Measurements from ENCODE around the gene CHD3.

Gene CHD3

GRCh38 chr17:7880076-7880868 is 8.3 kb upstream of the CHD3 start:
- TF ChIP-seq, protein P1, sequence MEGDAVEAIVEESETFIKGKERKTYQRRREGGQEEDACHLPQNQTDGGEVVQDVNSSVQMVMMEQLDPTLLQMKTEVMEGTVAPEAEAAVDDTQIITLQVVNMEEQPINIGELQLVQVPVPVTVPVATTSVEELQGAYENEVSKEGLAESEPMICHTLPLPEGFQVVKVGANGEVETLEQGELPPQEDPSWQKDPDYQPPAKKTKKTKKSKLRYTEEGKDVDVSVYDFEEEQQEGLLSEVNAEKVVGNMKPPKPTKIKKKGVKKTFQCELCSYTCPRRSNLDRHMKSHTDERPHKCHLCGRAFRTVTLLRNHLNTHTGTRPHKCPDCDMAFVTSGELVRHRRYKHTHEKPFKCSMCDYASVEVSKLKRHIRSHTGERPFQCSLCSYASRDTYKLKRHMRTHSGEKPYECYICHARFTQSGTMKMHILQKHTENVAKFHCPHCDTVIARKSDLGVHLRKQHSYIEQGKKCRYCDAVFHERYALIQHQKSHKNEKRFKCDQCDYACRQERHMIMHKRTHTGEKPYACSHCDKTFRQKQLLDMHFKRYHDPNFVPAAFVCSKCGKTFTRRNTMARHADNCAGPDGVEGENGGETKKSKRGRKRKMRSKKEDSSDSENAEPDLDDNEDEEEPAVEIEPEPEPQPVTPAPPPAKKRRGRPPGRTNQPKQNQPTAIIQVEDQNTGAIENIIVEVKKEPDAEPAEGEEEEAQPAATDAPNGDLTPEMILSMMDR (IDR thresholded peaks at IDR 0.05; ENCODE audit: extremely low read depth, missing control alignments) = no peak
- DNase-seq (ENCODE audit: low spot score) = no peak

DNA sequence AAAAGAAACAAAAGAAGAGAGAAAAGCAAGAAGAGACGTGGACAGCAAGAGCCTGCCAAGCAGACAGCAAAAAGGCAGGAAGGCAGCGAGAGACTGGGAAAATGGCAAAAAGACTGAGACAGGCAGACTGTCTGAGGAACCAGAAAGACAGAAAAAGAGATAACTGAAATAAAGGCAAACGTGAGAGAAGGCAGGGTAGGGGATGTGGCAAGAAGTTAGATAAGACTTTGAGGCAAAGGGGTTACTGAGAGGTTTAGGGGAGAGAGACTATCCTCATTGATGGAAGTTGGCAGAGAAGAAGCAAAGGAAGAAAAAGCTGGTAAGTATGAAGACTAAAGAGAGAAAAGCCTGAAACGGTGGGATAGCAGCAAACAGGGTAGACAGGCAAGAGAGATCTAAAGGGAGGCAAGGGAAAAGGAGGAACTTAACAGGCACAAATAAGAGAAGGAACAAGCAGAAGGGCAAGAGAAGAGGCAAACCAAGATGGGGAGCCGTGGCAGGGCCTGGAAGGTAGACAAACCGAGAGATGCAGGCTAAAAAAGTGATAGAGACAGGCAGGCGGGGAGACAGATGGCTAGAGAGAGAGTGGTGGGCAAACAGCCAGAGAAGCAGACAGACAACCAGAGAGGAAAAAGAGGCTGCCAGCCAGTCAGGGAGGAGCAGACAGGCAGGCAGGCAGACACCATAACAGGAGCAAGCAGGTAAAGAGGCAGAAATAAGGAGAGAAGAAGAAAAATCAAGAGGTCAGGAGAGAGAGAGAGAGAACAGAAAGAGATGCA is 7.1 kb upstream of the CHD3 start:
- TF ChIP-seq, protein P1 (IDR thresholded peaks at IDR 0.05; ENCODE audit: extremely low read depth, missing control alignments) = no peak
- no peak for DNase-seq (ENCODE audit: low spot score)

GRCh38 chr17:7882068-7882467 is 6.5 kb upstream of the CHD3 start:
- TF ChIP-seq, protein P1 (IDR thresholded peaks at IDR 0.05; ENCODE audit: extremely low read depth, missing control alignments) = no peak
- no peak for DNase-seq (ENCODE audit: low spot score)

- TF ChIP-seq, protein P1 (IDR thresholded peaks at IDR 0.05; ENCODE audit: extremely low read depth, missing control alignments) = no peak
These were observed 6.0 kb upstream of the CHD3 start for GRCh38 chr17:7882629-7883028.

GRCh38 chr17:7883781-7884386 is 4.7 kb upstream of the CHD3 start:
- TF ChIP-seq, protein P1 (IDR thresholded peaks at IDR 0.05; ENCODE audit: extremely low read depth, missing control alignments) = no peak
- DNase-seq (ENCODE audit: low spot score) = peak; percentile 72

More at GRCh38 chr17:7882629-7883028, 6.0 kb upstream of the CHD3 start:
- DNase-seq (ENCODE audit: low spot score) = no peak

DNA sequence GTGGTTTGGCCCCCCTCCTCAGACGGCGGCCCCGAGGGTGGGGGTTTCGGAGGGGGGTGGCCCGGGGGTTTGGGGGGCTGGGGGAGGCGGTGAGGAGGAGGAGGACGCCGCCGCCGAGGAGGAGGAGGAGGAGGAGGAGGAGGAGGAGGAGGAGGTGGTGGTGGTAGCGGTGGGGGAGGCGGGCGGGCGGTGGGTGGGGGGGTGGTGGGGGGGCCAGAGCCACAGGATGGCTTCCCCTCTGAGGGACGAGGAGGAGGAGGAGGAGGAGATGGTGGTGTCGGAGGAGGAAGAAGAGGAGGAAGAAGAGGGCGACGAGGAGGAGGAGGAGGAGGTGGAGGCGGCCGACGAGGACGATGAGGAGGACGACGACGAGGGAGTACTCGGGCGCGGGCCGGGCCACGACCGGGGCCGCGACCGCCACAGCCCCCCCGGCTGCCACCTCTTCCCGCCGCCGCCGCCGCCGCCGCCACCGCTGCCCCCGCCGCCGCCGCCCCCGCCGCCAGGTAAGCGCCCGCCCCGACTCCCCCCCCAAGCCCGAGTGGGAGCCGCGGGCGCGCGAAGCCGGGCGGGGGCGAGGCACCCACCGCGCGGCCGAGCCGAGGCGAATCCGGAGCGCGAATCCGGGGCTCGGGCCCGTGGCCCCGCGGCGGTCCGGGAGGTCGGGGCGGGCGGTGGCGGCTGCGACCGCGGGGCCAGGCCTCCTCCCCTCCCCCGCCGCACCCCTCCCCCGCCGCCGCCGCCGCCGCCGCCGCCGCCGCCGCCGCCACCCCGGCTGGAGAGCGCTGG is 3.8 kb upstream of the CHD3 start:
- peak; percentile 55 for DNase-seq (ENCODE audit: low spot score)

More for the DNA sequence above, 3.8 kb upstream of the CHD3 start:
- TF ChIP-seq, protein P1 (IDR thresholded peaks at IDR 0.05; ENCODE audit: extremely low read depth, missing control alignments) = no peak
